ENCODE measurements around the gene ENKD1. TPM values are rescaled to one million over a fixed set of nuclear protein-coding genes. Genes with fewer than 3 reads are reported as not detected.

The ENKD1 gene
- total and polyA plus RNA-seq, 2 of the 13 experiments (the other 11 are each of a cell fraction or from before 2014, with no cell fraction given) = 10.8 to 20.8 TPM

DNA sequence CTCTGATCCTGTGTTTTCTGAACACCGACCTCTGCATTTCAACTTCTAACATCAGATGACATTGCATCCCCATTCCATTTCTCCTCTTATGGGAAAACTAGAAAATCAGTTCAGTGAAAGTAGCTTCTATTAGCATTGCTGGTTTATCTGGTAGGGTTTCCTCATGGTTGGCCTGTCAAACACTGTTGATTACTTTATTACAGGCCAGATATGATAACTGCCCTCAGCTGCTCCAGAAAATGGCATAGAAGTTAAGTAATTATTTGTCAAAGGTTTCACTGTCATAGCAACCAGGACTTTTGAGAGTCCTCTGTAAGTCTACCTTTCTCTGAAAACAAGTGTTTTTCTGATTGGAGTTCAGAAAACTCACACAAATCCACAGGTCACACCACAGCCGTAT is 49.5 kb upstream of the ENKD1 start (continued):
- TF ChIP-seq ZBTB2 (CRISPR knock-in tag; IDR thresholded peaks at IDR 0.05; ENCODE audit: low read depth) = no peak
- TF ChIP-seq FOXP1 (IDR thresholded peaks at IDR 0.05) = no peak
- no peak for TF ChIP-seq FOXP1 (CRISPR knock-in tag; IDR thresholded peaks at IDR 0.05)
- no peak for TF ChIP-seq THAP7 (CRISPR knock-in tag; IDR thresholded peaks at IDR 0.05)
- TF ChIP-seq, protein P1, sequence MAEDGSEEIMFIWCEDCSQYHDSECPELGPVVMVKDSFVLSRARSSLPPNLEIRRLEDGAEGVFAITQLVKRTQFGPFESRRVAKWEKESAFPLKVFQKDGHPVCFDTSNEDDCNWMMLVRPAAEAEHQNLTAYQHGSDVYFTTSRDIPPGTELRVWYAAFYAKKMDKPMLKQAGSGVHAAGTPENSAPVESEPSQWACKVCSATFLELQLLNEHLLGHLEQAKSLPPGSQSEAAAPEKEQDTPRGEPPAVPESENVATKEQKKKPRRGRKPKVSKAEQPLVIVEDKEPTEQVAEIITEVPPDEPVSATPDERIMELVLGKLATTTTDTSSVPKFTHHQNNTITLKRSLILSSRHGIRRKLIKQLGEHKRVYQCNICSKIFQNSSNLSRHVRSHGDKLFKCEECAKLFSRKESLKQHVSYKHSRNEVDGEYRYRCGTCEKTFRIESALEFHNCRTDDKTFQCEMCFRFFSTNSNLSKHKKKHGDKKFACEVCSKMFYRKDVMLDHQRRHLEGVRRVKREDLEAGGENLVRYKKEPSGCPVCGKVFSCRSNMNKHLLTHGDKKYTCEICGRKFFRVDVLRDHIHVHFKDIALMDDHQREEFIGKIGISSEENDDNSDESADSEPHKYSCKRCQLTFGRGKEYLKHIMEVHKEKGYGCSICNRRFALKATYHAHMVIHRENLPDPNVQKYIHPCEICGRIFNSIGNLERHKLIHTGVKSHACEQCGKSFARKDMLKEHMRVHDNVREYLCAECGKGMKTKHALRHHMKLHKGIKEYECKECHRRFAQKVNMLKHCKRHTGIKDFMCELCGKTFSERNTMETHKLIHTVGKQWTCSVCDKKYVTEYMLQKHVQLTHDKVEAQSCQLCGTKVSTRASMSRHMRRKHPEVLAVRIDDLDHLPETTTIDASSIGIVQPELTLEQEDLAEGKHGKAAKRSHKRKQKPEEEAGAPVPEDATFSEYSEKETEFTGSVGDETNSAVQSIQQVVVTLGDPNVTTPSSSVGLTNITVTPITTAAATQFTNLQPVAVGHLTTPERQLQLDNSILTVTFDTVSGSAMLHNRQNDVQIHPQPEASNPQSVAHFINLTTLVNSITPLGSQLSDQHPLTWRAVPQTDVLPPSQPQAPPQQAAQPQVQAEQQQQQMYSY (CRISPR knock-in tag; IDR thresholded peaks at IDR 0.05) = no peak
- no peak for TF ChIP-seq RELA (CRISPR knock-in tag; IDR thresholded peaks at IDR 0.05)
- TF ChIP-seq FLYWCH1 (CRISPR knock-in tag; IDR thresholded peaks at IDR 0.05) = no peak
- TF ChIP-seq E2F2 (CRISPR knock-in tag; IDR thresholded peaks at IDR 0.05; ENCODE audit: borderline replicate concordance) = no peak
- TF ChIP-seq ZNF350 (CRISPR knock-in tag; IDR thresholded peaks at IDR 0.05; ENCODE audit: borderline replicate concordance, low read depth) = no peak
- TF ChIP-seq NFE2L1 (CRISPR knock-in tag; IDR thresholded peaks at IDR 0.05; ENCODE audit: borderline replicate concordance) = no peak
- no peak for TF ChIP-seq HMGXB4 (CRISPR knock-in tag; IDR thresholded peaks at IDR 0.05; ENCODE audit: borderline replicate concordance in 1 of 2, low read depth in 1 of 2)
- TF ChIP-seq ZBTB38 (CRISPR knock-in tag; IDR thresholded peaks at IDR 0.05) = no peak

All from HepG2 (cell line).